GM23338 (cell line): ENCODE data around the gene UBL5.
A peak's percentile ranks its signal among the peaks of the same experiment; 100 is the strongest.

Source experiments
- CREB1 ChIP-seq: fragments of 250-450 bp; sonication (Bioruptor Pico); IDR thresholded peaks from 2 replicates; pipeline ENCODE4 v1.5.0; 2020; ENCODE audit warnings: low read depth, mild to moderate bottlenecking, moderate library complexity
- CTCF ChIP-seq, 2 experiments: fragments of 200-600 bp in 1 of 2; sonication (generic) in 1 of 2; conservative IDR thresholded peaks; 2 replicates each; pipeline versions ENCODE4 v1.5.1 to v1.6.1; 2016 to 2017; ENCODE audit warnings: antibody characterized with exemption in 2 of 2, low read depth in 2 of 2, mild to moderate bottlenecking in 2 of 2, moderate library complexity in 1 of 2
- ETS1 ChIP-seq: IDR thresholded peaks from 2 replicates; pipeline ENCODE4 v1.6.1; 2016; ENCODE audit warnings: antibody characterized with exemption
- EZH2 ChIP-seq: fragments of 200-600 bp; sonication (generic); IDR thresholded peaks from one replicate; pipeline ENCODE4 v1.8.0; 2017; ENCODE audit warnings: antibody characterized with exemption, mild to moderate bottlenecking, low read depth; ENCODE audit not compliant: unreplicated experiment
- EZH2phosphoT487 ChIP-seq: fragments of 200-600 bp; sonication (generic); IDR thresholded peaks from one replicate; pipeline ENCODE4 v1.8.1; 2018; ENCODE audit warnings: antibody characterized with exemption; ENCODE audit not compliant: unreplicated experiment
- JUNB ChIP-seq: IDR thresholded peaks from one replicate; pipeline ENCODE4 v1.6.1; 2016; ENCODE audit warnings: antibody characterized with exemption; ENCODE audit not compliant: unreplicated experiment
- POLR2AphosphoS5 ChIP-seq: IDR thresholded peaks from 2 replicates; pipeline ENCODE4 v1.6.1; 2016; ENCODE audit warnings: antibody characterized with exemption, low read depth
- REST ChIP-seq: IDR thresholded peaks from one replicate; pipeline ENCODE4 v1.6.1; 2018; ENCODE audit warnings: antibody characterized with exemption; ENCODE audit not compliant: unreplicated experiment
- STAT1 ChIP-seq: IDR thresholded peaks from one replicate; pipeline ENCODE4 v1.6.1; 2016; ENCODE audit warnings: antibody characterized with exemption; ENCODE audit not compliant: unreplicated experiment
- ZNF114 ChIP-seq: fragments of 250-450 bp; sonication (Bioruptor Pico); IDR thresholded peaks from 2 replicates; pipeline ENCODE4 v1.5.0; 2020; ENCODE audit warnings: mild to moderate bottlenecking, moderate library complexity
- ZNF331 ChIP-seq: fragments of 250-450 bp; sonication (Bioruptor Pico); IDR thresholded peaks from 2 replicates; pipeline ENCODE4 v1.5.0; 2020; ENCODE audit warnings: low read depth, mild to moderate bottlenecking, moderate library complexity
- TF ChIP-seq, protein P1 (sequence below): fragments of 250-450 bp; sonication (Bioruptor Pico); IDR thresholded peaks from 2 replicates; pipeline ENCODE4 v1.5.0; 2020; ENCODE audit warnings: mild to moderate bottlenecking, moderate library complexity

- TF ChIP-seq CTCF (conservative IDR thresholded peaks at IDR 0.05; ENCODE audit: low read depth in 2 of 2) (no peak), EZH2 (no peak), JUNB (no peak), REST (no peak), CREB1 (CRISPR knock-in tag) (peak; percentile 43), POLR2AphosphoS5 (peak; percentile 88), EZH2phosphoT487 (no peak), ETS1 (peak; percentile 42; the same call in 1 of the 2 replicates), STAT1 (no peak), ZNF331 (CRISPR knock-in tag) (no peak), ZNF114 (CRISPR knock-in tag) (no peak)
- TF ChIP-seq, protein P1, sequence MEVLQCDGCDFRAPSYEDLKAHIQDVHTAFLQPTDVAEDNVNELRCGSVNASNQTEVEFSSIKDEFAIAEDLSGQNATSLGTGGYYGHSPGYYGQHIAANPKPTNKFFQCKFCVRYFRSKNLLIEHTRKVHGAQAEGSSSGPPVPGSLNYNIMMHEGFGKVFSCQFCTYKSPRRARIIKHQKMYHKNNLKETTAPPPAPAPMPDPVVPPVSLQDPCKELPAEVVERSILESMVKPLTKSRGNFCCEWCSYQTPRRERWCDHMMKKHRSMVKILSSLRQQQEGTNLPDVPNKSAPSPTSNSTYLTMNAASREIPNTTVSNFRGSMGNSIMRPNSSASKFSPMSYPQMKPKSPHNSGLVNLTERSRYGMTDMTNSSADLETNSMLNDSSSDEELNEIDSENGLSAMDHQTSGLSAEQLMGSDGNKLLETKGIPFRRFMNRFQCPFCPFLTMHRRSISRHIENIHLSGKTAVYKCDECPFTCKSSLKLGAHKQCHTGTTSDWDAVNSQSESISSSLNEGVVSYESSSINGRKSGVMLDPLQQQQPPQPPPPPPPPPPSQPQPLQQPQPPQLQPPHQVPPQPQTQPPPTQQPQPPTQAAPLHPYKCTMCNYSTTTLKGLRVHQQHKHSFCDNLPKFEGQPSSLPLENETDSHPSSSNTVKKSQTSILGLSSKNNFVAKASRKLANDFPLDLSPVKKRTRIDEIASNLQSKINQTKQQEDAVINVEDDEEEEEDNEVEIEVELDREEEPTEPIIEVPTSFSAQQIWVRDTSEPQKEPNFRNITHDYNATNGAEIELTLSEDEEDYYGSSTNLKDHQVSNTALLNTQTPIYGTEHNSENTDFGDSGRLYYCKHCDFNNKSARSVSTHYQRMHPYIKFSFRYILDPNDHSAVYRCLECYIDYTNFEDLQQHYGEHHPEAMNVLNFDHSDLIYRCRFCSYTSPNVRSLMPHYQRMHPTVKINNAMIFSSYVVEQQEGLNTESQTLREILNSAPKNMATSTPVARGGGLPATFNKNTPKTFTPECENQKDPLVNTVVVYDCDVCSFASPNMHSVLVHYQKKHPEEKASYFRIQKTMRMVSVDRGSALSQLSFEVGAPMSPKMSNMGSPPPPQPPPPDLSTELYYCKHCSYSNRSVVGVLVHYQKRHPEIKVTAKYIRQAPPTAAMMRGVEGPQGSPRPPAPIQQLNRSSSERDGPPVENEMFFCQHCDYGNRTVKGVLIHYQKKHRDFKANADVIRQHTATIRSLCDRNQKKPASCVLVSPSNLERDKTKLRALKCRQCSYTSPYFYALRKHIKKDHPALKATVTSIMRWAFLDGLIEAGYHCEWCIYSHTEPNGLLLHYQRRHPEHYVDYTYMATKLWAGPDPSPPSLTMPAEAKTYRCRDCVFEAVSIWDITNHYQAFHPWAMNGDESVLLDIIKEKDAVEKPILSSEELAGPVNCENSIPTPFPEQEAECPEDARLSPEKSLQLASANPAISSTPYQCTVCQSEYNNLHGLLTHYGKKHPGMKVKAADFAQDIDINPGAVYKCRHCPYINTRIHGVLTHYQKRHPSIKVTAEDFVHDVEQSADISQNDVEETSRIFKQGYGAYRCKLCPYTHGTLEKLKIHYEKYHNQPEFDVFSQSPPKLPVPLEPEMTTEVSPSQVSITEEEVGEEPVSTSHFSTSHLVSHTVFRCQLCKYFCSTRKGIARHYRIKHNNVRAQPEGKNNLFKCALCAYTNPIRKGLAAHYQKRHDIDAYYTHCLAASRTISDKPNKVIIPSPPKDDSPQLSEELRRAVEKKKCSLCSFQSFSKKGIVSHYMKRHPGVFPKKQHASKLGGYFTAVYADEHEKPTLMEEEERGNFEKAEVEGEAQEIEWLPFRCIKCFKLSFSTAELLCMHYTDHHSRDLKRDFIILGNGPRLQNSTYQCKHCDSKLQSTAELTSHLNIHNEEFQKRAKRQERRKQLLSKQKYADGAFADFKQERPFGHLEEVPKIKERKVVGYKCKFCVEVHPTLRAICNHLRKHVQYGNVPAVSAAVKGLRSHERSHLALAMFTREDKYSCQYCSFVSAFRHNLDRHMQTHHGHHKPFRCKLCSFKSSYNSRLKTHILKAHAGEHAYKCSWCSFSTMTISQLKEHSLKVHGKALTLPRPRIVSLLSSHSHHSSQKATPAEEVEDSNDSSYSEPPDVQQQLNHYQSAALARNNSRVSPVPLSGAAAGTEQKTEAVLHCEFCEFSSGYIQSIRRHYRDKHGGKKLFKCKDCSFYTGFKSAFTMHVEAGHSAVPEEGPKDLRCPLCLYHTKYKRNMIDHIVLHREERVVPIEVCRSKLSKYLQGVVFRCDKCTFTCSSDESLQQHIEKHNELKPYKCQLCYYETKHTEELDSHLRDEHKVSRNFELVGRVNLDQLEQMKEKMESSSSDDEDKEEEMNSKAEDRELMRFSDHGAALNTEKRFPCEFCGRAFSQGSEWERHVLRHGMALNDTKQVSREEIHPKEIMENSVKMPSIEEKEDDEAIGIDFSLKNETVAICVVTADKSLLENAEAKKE (CRISPR knock-in tag) = no peak
Measured at GRCh38 chr19:9785367-9786331, 42.1 kb upstream of the UBL5 start.
